ENCODE measurements around the gene HAP1. TPM values are rescaled to one million over a fixed set of nuclear protein-coding genes. Genes with fewer than 3 reads are reported as not detected.
A peak's percentile ranks its signal among the peaks of the same experiment; 100 is the strongest.
"Not testable (repeated sequence)": the region's sequence is repeated elsewhere in the genome, so short reads cannot be mapped to it uniquely, and the experiment has no call there.

The HAP1 gene
- total RNA-seq, 1 experiment from 2014 or later: not detected

DNA sequence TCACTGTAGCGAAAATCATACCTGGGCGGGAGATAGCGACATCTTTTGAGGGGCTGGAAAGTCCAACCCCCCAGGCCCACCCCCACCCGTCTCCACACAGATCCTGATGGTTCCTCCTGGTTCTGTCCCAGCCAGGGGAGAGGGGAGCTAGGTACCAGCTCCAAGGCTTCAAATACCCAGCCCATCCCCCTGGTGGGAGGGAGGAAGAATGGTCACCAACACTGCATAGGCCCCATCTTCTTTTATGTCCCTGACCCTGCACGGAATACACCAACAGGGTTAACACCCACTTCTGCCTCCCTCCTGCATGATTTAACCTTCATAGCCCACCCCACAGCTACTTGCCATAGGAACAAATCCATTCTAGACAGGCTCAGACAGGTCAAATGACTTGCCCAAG is 9.3 kb downstream of the HAP1 start:
- DNase-seq (ENCODE audit: low read depth): no peak

DNA sequence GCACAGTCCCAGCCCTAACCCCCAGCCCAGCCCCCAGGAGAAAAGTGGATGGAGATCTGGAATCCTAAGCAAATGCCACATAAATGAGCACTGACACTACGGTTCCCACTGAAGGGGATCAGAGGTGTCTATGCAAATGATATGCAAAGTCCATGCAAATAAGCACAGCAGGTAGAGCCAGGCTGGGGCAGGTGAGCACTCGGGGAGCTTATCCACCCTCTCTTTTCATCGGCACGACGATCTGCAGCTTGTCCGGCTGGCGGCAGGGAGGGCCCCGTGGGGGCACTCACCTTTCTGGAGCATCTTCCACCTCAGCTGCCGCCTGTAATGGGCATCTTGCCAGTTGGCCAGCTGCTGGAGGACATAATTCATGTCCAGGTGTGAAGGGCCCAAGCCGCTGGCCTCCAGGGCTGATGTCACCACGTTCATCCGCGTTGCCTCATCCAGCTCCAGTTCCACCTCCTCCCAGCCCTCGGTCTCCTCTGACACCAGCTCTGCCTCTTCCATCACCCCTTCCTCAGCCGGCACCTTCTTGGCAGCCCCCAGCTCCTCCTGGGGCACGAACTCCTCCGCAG is 9.9 kb downstream of the HAP1 start:
- DNase-seq (ENCODE audit: low read depth): no peak

DNA sequence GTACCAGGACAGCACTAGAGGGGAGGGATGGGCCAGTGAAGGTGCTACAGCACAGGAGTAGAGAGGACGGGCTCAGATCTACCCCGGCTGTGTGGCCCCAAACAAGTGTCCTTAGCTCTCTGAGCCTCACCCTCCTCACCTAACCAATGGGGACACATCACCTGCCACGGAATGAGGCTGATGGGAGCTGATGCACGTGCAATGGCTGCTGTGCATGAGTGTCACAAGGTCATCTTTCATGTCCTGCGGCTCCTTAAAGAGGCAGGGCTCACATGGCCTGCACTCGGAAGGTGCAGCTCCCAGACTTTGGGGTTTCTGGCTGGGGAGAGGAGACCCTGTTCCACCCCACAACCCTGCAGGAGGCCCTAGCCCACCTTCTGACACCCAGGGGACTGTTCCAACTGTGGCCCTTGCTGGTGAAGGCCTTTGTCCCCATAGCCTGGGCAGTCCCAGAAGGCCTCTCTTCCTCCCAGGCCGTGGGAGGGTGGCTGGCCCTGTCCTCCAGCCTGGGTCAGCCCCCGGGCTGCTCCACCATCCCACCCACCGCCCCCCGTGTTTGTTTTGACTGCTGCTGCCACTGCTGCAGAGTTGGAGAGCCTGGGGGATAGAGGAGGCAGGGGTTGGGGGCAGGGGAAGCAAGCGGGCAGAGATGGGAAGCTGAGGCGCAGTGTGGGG is 10.5 kb downstream of the HAP1 start:
- DNase-seq (ENCODE audit: low read depth): no peak

DNA sequence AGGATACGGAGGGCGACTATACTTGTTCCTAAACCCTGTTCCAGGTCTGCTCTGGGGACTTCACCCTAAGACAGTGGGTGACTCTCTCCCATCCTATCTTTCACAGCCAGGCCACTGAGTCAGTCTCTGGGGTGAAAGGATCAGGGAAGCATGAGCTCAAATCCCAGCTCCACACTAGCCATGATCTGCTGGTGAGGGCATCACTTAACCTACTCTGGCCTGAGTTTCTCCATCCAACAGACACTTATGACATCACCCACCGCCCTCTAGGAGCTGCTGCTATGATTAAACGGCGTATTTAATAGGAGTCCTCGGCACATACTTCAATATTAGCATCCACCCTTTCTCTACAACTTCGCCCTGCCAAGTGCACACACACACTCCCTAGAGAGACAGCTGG is 12.2 kb downstream of the HAP1 start:
- DNase-seq (ENCODE audit: low read depth): no peak

DNA sequence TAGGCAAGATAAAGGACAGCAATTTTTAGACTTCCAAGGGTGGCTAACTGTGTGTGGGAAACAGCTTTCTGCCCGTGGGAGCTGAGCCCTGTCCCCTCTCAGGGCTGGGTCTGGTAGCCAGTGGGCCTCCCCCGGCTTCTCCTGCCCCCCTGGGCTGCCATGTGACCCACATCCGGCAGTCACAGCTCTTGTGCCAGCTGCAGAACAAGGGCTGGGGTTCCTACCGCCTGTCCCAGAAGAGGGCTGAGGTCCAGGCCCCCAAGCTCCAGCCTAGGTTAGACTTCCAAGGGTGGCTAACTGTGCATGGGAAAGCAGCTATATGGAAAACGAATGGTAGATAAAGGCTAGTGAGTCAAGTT is 16.2 kb downstream of the HAP1 start:
- DNase-seq (ENCODE audit: low read depth): no peak

DNA sequence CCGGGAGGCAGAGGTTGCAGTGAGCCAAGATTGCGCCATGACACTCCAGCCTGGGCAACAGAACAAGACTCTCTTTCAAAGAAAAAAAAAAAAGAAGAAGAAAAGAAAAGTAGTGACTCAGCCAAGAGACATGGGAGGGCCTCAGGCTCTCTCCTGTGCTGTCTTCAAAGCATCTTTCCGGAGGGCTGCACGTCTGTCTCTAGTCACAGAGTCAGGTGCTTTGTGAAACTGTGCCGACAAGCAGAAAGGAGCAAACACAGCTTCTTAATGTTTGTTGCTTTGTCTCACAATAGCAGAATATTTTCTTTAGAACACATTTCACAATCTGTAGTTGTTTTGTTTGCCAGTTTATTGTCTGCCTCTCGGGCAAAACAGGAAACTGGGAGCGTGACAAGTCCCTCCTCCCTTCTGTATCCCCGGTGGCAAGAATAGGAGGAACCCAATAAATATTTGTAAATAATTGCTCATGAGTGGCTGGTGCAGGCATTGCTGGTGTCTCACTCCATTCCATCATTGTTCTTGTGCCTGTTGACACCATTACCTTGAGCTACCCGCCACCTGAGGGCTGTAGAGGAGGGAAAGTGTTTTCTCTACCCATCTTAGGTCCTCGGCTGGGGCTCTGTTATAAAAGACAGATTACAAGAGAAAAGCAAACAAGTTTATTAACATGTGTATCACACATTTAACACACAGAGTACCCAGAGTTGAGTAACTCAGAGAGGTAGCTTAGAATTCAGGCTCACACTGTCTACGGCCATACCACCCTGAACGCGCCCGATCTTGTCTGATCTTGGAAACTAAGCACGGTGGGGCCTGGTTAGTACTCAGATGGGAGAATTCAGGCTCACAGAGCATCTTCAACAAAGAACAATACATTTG is 16.8 kb downstream of the HAP1 start:
- no peak for DNase-seq (ENCODE audit: low read depth)

DNA sequence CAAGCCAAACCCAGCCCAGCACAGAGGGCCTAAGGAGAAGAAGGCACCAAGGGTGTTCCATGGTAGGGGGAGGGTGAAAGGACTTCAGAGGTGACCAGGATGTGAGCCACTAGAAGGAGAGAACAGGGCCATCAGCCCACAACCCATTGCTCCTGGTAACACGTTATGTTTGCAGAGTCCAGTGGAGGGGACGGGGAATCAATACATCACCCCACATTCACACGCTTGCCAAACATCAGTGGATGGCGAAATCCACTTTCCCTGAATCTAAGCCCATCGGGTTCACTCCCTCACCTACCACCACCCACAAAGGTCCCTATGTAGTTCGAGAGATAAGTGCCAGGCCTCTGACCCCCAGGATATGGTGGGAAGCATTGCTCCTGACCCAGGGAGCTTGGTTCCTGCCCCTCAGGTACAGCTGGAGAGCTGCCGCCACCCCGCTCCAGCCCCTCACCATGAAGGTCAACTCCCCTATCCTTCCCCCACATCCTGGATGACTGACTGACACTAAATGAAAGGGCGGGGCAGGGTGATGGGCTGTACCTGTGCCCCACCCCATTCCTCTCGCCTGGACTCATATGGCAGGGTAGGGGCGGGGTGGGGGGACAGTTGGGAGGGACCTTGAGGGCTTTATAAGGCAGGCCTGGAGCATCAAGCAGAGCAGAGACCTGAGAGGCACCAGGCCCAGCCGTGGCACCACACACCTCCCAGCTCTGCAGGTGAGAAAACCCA is 22.6 kb downstream of the HAP1 start, which contains the start of gene GAST:
Gene GAST, plus strand, starts transcription at position 663 of the 732 bp plus-strand sequence. CDS start 3,106 bp downstream, outside the sequence.
- no peak for DNase-seq (ENCODE audit: low read depth)

DNA sequence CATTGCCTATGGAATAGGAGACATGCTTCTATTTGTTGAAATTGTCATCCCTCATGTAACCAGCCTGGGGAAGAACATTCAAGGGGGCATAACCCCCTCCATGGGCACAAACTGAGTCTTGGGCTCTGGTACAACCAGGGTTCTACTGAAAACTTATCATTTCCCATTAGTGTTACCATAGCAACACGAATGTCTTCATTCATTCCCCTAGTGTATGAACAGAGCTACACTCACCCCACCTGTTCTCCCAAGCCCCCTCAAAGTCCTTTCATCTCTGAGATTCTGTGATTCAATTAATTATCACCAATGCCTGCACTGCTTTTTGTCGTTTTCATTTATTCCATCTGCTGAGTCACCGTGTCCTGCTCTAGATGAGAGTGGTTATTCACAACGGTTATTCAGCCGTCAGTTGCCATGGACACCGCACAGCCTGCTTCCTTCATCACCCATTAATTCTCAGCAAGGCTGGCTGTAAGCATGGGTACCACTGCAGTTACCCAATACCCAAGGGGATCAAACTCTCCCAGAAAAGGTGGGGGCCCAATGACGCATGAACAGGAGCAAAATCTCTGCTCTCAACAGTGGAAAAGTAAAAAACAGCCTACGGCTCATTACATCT is 23.9 kb downstream of the HAP1 start:
- DNase-seq (ENCODE audit: low read depth): peak; percentile 82

DNA sequence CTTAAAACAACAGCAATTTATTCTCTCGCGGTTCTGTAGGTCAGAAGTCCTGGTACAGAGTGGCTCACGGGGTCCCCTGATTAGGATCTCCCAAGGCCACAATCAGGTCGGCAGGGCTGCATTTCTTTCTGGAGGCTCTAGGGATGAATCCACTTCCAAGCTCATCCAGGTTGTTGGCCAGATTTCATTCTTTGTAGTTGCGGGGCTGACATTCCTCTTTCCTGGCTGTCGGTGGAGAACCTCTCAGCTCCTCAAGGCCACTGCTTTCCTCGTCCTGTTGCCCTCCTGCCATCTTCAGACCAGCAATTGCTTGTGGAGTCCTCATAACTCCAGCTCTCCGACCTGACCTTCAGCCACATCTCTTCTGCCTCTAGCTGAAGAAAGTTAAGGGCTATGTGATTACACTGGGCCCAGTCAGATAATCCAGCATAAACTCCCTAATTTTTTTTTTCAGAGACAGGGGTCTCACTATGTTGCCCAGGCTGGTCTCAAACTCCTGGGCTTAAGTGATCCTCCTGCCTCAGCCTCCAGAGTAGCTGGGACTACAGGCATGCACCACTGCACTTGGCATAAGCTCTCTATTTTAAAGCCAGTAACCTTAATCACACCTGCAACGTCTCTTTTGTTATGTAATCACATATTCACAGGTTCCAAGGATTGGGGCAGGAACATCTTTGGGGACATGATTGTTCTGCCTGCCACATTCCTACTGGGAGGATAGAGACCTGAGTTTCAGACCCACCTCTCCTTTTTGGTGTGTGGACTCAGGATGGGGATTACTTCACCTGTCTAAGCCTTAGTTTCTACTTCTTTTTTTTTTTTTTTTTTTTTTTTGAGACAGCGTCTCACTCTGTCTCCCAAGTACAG is 26.4 kb downstream of the HAP1 start:
- DNase-seq (ENCODE audit: low read depth): no peak

DNA sequence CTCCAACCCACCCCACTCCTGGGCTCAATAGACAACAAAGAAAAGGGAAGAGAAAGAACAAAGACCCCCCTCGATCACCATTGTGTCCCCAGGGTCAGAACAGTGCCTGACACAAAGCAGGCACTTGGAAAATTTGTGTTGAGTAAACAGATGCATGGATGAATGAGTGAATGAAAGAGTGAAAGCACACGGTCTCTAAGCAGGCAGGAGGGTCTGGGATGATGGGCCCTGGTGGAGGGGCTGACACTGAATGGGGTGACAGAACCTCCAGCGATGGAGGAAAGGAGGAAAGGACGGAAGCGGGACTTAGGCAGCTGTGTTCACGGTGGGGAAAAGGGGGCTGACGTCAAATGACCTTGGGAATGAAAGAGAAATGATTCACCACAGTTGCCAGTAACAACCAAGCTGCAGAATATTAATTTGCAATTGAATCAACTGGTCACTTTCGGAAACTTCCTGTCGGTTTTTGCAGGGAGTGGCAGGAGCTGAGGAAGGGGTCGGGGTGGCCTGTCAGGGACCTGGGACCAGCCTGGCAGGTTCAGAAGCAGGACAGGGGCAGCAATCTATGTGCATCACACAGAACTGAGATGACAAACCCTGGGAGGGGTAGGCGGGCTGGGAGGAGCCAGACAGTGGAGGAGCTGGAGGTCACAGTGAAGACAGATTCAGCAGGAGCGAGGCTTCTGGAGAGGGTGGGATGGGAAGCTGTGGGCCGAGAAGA is 29.0 kb downstream of the HAP1 start:
- DNase-seq (ENCODE audit: low read depth): peak; percentile 49

DNA sequence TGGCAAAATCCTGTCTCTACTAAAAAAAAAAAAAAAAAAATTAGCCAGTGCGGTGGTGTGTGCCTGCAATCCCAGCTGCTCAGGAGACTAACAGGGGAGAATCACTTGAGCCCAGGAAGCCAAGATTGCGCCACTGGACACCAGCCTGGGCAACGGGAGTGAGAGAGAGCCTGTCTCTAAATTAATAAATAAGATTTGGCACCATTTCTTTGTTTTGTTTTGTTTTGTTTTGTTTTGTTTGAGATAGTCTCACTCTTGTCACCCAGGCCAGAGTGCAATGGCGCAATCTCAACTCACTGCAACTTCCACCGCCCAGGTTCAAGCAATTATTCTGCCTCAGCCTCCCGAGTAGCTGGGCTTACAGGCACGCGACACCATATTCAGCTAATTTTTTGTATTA is 31.7 kb downstream of the HAP1 start:
- no peak for DNase-seq (ENCODE audit: low read depth)

DNA sequence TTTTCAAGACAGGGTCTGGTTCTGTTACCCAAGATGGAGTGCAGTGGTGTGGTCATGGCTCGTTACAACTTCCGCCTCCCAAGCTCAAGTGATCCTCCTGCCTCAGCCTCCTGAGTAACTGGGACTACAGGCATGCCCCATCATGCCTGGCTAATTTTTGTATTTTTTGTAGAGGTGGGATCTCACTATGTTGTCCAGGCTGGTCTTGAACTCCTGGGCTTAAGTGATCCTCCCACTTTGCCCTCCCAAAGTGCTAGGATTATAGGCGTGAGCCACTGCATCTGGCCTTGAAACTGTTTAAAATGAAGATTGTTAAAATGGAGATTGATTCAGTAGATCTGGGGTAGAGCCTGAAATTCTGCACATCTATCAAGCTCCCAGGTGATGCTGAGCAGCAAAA is 33.6 kb downstream of the HAP1 start:
- not testable (repeated sequence) for DNase-seq (ENCODE audit: low read depth)

DNA sequence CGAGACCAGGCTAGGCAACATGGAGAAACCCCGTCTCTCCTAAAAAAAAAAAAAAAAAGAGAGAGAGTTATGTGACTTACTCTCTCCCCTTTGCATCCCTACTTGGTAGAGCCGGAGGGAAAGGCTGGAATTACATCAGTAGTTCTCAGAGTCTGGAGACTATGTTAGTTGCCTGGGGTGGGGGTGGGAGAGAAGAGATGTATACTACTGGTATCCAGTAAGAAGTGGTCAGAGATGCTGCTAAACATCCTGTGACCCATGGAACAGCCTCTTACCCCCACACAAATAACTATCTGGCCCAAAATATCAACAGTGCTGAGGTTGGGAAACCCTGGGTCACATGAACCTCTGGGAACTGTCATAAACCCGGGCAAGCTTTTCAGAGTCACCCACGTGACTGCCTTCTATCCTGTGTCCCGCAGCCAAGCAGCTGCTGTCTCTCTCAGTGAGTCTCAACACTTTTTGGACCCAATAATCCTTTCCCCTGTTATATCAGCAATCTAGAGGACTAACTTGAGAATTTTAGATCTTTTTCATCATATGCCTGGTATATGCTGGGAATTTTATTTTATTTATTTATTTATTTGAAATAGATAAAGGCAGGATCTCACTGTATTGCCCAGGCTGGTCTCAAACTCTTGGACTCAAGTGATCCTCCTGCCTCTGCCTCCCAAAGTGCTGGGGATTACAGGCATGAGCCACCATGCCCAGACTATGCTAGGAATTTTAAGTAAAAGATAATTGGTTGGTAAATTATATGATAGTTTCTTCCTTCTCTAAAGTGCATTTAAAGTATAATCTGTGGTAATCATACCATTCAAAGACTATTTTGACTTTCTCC is 37.1 kb downstream of the HAP1 start:
- peak; percentile 84 for DNase-seq (ENCODE audit: low read depth)

DNA sequence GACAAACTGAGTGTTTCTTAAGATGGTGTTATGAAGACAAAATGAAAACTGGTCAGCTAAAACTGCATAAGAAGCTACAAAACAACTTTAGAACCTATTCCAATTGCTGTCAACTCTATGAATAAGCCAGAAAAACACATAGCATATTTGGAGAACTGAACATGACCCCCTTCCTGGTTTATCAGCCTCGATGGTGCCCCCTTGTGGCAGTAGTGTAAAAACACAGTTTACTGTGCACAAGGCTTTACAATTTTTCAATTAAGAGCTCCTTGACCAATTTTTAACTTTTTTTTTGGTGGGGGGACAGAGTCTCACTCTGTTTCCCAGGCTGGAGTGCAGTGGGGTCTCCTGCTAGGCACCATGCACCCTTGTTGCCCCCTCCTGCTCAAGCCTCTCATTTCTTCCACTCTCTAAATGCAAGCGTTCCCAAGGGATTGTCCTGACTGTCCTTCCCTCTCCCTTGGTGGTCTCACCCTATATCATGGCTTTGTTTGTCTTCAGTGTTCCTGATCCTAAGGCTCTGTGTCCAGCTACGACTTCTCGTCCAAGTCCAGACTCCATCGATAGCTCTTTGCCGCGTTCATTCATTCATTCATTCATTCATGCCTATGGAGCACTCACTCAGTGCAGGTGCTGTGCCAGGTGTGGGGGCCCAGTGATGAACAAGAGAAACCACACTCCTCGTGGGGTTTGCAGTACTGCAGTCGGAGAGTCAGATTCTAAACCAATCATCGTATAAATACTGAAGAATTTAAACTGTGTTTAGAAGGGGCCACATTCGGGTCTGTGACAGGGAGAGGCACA is 38.3 kb downstream of the HAP1 start:
- DNase-seq (ENCODE audit: low read depth): peak; percentile 85

DNA sequence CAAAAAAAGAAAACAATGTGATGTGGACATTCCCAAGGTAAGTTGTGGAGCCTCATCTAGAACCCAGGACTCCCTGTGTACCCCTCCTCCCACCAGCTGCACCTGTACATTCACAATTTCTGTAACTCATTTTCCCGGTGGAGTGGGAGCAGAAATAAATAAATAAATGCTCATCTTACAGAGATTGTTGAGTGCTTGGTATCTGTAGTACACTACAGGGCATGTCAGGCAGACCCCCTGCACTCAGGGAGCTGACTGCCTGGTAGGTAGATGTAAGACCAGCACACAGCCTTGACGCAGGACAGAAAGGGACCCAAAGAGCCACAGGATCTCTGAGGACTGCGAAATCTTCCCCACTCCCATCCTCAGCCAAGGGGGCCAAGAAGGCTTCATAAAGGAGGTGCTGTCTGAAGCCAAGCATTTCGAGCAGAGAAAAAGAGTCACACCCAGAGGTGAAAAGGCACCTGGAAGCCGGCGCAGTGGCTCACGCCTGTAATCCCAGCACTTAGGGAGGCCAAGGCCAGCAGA is 39.2 kb downstream of the HAP1 start:
- no peak for DNase-seq (ENCODE audit: low read depth)

DNA sequence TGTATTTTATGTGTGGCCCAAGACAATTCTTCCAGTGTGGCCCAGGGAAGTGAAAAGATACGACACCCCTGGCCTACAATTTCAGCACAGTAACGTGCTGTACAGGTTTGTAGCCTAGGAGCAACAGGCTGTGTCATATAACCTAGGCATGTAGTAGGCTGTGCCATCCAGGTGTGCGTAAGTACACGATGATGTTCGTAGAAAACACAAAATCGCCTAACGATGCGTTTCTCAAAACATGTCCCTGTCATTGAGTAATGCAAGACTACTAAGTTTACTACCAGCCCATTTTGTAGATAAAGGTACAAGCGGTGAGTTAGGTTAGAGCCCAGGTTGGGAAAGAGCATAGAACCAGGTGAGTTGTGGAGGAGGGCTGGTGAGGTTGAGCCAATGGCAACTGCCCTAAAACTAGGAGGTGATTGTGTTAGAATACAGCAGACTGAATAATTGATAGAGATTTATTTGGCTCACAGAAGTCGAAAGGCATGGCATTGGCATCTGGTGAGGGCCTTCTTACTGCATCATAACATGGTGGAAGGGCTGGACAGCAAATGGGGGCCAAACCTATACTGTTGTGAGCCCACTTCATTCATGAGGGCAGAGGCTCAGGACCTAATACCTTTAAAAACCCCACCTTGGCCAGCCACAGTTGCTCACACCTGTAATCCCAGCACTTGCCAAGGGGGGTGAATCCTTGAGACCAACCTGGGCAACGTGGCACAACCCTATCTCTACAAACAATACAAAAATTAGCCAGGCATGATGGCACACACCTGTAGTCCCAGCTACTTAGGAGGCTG is 41.5 kb downstream of the HAP1 start:
- DNase-seq (ENCODE audit: low read depth): no peak

Measured in LHCN-M2 (cell line).